ENCODE data around the gene USP17L5. TPM values are rescaled to one million over a fixed set of nuclear protein-coding genes. Genes with fewer than 3 reads are reported as not detected.

The USP17L5 gene
- total RNA-seq, 2 donors from 2014 or later = not detected

Other genes starting within 250 kb of the USP17L5 start
- not detected for gene FAM90A26, start 169.0 kb upstream of the USP17L5 start, total RNA-seq
- gene USP17L10, start 128.7 kb upstream of the USP17L5 start, total RNA-seq = not detected
- not detected for gene USP17L11, start 124.0 kb upstream of the USP17L5 start, total RNA-seq
- gene USP17L12, start 119.3 kb upstream of the USP17L5 start, total RNA-seq = not detected
- not detected for gene USP17L13, start 114.5 kb upstream of the USP17L5 start, total RNA-seq
- gene USP17L15, start 105.0 kb upstream of the USP17L5 start, total RNA-seq = not detected
- not detected for gene USP17L17, start 95.5 kb upstream of the USP17L5 start, total RNA-seq
- not detected for gene USP17L18, start 90.8 kb upstream of the USP17L5 start, total RNA-seq
- gene USP17L19, start 86.0 kb upstream of the USP17L5 start, total RNA-seq = not detected
- gene USP17L20, start 81.3 kb upstream of the USP17L5 start, total RNA-seq = not detected
- gene USP17L21, start 76.5 kb upstream of the USP17L5 start, total RNA-seq = not detected
- gene USP17L22, start 71.8 kb upstream of the USP17L5 start, total RNA-seq = not detected
- gene USP17L24, start 14.2 kb upstream of the USP17L5 start, total RNA-seq = not detected
- gene USP17L25, start 9.5 kb upstream of the USP17L5 start, total RNA-seq = not detected
- not detected for gene USP17L26, start 4.7 kb upstream of the USP17L5 start, total RNA-seq
- not detected for gene USP17L27, start 4.7 kb downstream of the USP17L5 start, total RNA-seq
- gene USP17L28, start 9.5 kb downstream of the USP17L5 start, total RNA-seq = not detected
- not detected for gene USP17L29, start 14.2 kb downstream of the USP17L5 start, total RNA-seq
- gene USP17L30, start 23.7 kb downstream of the USP17L5 start, total RNA-seq = not detected
- not detected for gene DEFB131A, start 105.0 kb downstream of the USP17L5 start, total RNA-seq

Measured in activated naive CD4-positive, alpha-beta T cell treated with anti-CD3 and anti-CD28 coated beads, Interleukin-2, amount 50 U/mL, for 72 hours (primary cell).